GM12801 (cell line): Measurements from ENCODE around the gene HOMER2.

Experiments used
- TF ChIP-seq, protein P1 (sequence below): IDR thresholded peaks from one replicate; pipeline ENCODE4 v1.5.1; 2011; ENCODE audit warnings: control low read depth; ENCODE audit not compliant: insufficient read length; ENCODE audit errors: extremely low read depth

The HOMER2 gene

DNA sequence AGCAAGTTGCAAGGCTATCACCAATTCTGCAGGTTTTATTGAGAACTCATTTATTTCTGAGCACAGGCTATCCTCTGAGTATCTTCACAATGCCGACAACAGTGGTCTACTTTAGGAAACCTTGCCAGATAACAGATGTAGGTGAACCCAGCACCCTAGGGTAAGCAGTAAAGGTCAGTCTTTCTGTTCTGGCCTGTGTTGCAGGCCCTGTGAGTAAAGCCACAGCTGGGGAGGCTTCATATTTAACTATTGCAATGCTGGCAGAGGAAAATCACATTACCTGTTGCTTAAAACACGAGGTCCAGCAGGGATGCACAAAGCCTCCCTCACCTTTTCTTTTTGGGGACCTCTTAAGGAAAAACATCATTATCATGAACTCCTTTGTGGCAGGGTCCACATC is 87.6 kb downstream of the HOMER2 start:
- TF ChIP-seq, protein P1, sequence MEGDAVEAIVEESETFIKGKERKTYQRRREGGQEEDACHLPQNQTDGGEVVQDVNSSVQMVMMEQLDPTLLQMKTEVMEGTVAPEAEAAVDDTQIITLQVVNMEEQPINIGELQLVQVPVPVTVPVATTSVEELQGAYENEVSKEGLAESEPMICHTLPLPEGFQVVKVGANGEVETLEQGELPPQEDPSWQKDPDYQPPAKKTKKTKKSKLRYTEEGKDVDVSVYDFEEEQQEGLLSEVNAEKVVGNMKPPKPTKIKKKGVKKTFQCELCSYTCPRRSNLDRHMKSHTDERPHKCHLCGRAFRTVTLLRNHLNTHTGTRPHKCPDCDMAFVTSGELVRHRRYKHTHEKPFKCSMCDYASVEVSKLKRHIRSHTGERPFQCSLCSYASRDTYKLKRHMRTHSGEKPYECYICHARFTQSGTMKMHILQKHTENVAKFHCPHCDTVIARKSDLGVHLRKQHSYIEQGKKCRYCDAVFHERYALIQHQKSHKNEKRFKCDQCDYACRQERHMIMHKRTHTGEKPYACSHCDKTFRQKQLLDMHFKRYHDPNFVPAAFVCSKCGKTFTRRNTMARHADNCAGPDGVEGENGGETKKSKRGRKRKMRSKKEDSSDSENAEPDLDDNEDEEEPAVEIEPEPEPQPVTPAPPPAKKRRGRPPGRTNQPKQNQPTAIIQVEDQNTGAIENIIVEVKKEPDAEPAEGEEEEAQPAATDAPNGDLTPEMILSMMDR = no peak

DNA sequence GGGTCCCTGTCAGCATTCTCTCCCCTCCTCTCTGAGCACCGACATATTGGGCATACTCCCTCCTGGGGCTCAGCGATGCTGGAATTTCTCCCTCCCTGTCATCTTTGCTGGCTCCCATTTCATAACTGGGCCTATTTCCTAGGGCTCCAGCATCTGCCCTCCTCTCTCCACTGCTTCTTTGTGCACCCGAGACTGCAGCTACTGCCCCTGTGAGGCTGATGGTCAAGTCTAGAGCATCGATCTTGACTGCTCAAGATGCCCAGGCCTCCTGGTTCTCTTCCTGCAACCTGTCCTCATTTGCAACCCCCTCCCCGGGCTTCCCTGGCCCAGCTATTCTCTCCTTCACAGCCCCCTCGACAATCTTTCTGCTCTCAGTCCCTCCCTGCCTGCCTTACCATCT is 89.6 kb downstream of the HOMER2 start:
- TF ChIP-seq, protein P1 = no peak

DNA sequence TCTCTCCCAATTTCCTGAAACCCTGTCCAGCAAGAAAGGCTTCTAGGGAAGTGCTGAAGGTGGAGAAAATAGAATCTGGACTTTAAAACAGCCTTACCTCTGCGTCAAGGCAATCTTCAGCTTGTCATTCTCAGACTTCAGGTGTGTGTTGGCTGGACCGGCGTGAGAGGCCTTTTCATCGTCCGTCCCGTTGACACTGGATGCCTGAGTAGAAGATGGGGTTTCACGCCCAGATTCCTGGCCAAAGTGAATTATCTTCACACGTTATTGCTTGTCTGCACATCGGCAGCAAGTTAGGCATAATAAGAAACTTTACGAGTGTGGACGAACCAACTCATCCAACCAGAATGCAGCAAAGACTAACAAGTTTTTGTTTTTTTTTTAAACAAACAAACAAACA is 93.6 kb downstream of the HOMER2 start:
- TF ChIP-seq, protein P1 = no peak

DNA sequence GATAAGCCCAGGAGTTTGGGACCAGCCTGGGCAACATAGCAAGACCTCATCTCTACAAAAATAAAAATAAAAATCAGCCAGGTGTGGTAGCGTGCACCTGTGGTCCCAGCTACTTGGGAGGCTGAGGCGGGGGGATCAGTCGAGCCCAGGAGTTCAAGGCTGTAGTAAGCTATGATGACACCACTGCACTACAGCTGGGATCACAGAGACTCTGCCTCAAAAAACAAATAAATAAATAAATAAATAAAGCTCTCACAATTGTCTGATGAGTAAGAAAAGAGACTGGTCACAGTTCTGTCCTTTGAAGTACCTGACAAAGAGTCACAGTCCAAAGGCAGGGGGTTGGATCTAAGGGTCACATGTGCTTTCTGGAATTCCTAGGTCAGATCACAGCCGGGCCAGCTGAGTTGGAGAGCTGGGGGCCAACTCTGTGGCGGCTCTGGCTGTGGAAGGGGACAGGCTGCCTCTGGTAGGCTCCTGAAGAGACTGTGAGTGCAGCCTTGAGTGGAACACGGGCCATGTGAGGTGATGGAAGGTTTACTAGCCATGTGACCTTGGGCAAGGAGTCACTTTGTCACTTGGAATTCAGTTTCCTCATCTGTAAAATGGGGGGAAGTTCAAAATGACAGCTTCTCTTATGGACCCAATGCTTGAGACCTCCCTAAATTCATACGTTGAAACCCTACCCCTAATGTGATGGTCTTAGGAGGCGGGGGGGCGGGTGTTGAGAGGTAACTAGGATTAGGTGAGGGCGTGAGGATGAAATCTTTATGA is 95.9 kb downstream of the HOMER2 start:
- TF ChIP-seq, protein P1 = no peak

DNA sequence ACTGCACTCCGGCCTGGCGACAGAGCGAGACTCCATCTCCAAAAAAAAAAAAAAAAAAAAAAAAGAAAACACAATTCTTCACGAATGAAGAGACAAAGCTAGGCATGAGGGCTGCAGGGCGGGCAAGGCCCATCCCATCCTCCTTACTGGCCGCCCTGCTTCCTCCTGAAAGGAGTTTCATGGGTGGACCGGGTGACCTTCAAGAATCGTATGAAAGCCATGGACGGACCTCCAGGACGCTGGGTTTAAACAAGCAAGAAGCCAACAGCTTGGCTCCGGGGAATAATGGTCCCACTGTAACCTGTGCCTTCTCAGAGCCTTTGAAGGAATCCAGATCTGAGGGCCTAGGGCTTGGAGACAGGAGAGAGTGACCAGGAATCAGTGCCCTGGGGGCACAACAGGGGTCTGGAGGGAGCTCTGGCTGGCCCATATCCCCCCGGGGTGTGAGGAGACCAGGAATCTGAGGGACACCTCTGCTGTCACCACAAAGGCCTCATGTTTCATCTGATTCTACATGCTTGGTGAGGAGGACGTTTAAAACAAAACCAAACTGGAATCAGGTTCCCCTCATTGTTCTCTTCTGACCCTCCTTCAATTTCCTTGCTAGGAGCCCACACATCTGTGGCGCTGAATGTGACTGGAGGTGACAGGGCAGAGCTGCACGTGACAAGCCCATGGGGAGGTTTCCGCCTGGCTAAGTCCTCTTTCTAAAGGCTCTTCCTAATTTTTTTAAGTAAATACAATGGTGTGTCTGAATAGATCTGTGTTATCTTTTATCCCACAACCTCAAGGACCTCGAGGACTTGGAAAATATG is 97.0 kb downstream of the HOMER2 start:
- TF ChIP-seq, protein P1 = no peak

DNA sequence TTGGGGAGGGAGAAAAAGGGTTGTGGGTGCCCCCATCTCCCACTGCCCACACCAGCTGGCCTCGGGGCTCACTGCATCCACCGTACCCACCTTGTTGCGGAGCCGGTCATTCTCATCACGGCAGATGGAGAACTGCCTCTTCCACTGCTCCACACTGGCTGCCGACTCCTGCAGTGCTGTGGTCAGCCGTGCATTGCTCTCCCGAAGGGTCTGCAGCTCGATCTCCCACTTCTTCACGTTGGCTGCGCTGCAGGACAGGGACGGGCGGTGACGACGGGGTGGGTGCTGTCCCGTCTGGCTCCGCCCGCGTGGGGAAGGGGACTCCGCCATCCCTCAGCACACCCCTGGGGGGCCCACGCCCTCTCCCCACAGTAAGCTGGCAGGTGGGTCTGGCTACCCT is 98.0 kb downstream of the HOMER2 start:
- TF ChIP-seq, protein P1 = no peak

DNA sequence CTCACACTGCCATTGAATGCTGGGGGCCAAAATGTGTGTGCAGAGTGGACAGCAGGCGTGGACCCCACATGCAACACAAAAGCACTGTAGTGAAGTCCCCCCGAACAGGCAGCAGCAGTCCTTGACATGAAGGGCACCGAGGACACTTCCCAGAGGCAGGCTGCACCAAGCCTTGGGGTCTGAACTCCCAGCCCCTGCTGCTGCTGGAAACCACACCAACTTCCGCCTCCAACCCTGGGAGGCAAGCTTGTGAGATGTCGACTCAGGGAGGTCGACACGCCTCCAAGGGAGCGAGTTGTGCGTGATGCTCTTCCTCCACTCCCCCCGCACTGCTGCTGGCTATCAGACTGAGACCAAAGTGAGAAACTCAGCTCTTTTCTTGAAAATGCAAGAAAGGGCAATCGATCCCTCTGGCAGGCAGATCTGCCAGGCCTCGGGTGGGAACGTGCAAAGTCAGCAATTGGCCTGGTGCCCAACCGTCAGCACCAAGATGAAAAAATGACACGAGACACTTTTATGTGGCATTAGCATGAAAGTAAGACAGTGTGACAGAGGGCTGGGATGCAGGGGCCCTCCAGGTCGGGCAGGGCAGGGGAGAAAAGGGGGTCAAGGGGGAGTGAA is 99.5 kb downstream of the HOMER2 start:
- TF ChIP-seq, protein P1 = no peak
